ENCODE measurements around the gene SWI5.

Gene SWI5

GRCh38 chr9:128321879-128322403 is 45.9 kb downstream of the SWI5 start:
- DNase-seq = no peak

GRCh38 chr9:128322404-128323211 is 46.5 kb downstream of the SWI5 start, which contains the start of the genes COQ4 and TRUB2:
Gene COQ4 (plus strand): TSS chr9:128322839. CDS start chr9:128322859, 20 bp downstream.
Gene TRUB2 (minus strand): TSS chr9:128322447. CDS start chr9:128322408, 39 bp downstream.
- peak; percentile 74 to 87 for DNase-seq

GRCh38 chr9:128323212-128323730 is 47.2 kb downstream of the SWI5 start:
- no peak for DNase-seq

- no peak for DNase-seq
These were observed 47.7 kb downstream of the SWI5 start for GRCh38 chr9:128323791-128324190.

GRCh38 chr9:128324401-128324800 is 48.3 kb downstream of the SWI5 start:
- DNase-seq = no peak

GRCh38 chr9:128325629-128326028 is 49.6 kb downstream of the SWI5 start:
- no peak for DNase-seq

GRCh38 chr9:128333451-128333869 is 57.4 kb downstream of the SWI5 start:
- DNase-seq = no peak

- DNase-seq = no peak
These were observed 59.1 kb downstream of the SWI5 start for GRCh38 chr9:128335161-128335560.

GRCh38 chr9:128335914-128336313 is 59.8 kb downstream of the SWI5 start:
- DNase-seq = no peak

GRCh38 chr9:128337936-128338335 is 61.9 kb downstream of the SWI5 start:
- no peak for DNase-seq

All from NCI-H446 (cell line).